NCI-H128 (cell line): ENCODE measurements around the gene TBX6.

Experiments used
- DNase-seq: peaks from one replicate; lab custom pipeline; 2025; ENCODE audit not compliant: unreplicated experiment; lab: John Stamatoyannopoulos, UW

Gene TBX6

GRCh38 chr16:30040221-30040620 is 51.5 kb downstream of the TBX6 start:
- DNase-seq, result no peak
